OCI-LY1 (cell line): Measurements from ENCODE around the gene RPH3AL.

Experiments used
- CTCF ChIP-seq: fragments of 200-600 bp; sonication (generic), shearing (Covaris generic); IDR thresholded peaks from 2 replicates; pipeline ENCODE4 v1.5.1; 2017; ENCODE audit warnings: mild to moderate bottlenecking, antibody characterized with exemption, low read length, moderate library complexity, mixed read lengths
- EZH2 ChIP-seq: fragments of 200-600 bp; sonication (generic), shearing (Covaris generic); IDR thresholded peaks from 2 replicates; pipeline ENCODE4 v1.8.0; 2017; ENCODE audit warnings: borderline replicate concordance, mixed run types, mild to moderate bottlenecking, antibody characterized with exemption, low read length, moderate library complexity, mixed read lengths

GRCh38 chr17:311119-311782 is 41.4 kb downstream of the RPH3AL start:
- TF ChIP-seq CTCF = no peak
- no peak for TF ChIP-seq EZH2
